Karpas-422 (cell line): Measurements from ENCODE around the gene AWAT1. TPM values are rescaled to one million over a fixed set of nuclear protein-coding genes. Genes with fewer than 3 reads are reported as not detected.

ENCODE experiments used
- DNase-seq: peaks from one replicate; pipeline ENCODE4 v3.0.0-alpha.2; 2015
- H2AFZ ChIP-seq: fragments of 200-600 bp; sonication (generic); 2 replicates; pipeline ENCODE4 v1.6.1; 2014; ENCODE audit warnings: antibody characterized with exemption, low read length, mixed read lengths
- H3K27ac ChIP-seq: fragments of 200-600 bp; sonication (generic); 2 replicates; pipeline ENCODE4 v1.5.1; 2014; ENCODE audit warnings: mild to moderate bottlenecking, low read length, moderate library complexity
- H3K27me3 ChIP-seq: fragments of 200-600 bp; sonication (generic); 2 replicates; pipeline ENCODE4 v1.6.1; 2014; ENCODE audit warnings: low read length, mixed read lengths
- H3K36me3 ChIP-seq: fragments of 200-600 bp; sonication (generic); 2 replicates; pipeline ENCODE4 v1.6.1; 2014; ENCODE audit warnings: low read length, mixed read lengths; ENCODE audit not compliant: insufficient read depth
- H3K4me1 ChIP-seq: fragments of 200-600 bp; sonication (generic); 2 replicates; pipeline ENCODE4 v1.6.1; 2014; ENCODE audit warnings: mild to moderate bottlenecking, low read length, mixed read lengths
- H3K4me2 ChIP-seq: fragments of 200-600 bp; sonication (generic); 2 replicates; pipeline ENCODE4 v1.6.1; 2014; ENCODE audit warnings: low read length, low read depth, mild to moderate bottlenecking; ENCODE audit not compliant: poor library complexity, severe bottlenecking
- H3K4me3 ChIP-seq: fragments of 200-600 bp; sonication (generic); 2 replicates; pipeline ENCODE4 v1.5.1; 2014; ENCODE audit warnings: mild to moderate bottlenecking, antibody characterized with exemption, low read length, mixed read lengths
- H3K79me2 ChIP-seq: fragments of 200-600 bp; sonication (generic); 2 replicates; pipeline ENCODE4 v1.6.1; 2014; ENCODE audit warnings: mild to moderate bottlenecking, low read length, mixed read lengths
- H3K9ac ChIP-seq: fragments of 200-600 bp; sonication (generic); 2 replicates; pipeline ENCODE4 v1.6.0; 2014; ENCODE audit warnings: low read length
- H3K9me2 ChIP-seq: fragments of 200-600 bp; sonication (generic), shearing (Covaris generic); replicated peaks from 2 replicates; pipeline ENCODE4 v1.6.0; 2014; ENCODE audit warnings: mild to moderate bottlenecking, low read length, moderate library complexity; ENCODE audit not compliant: insufficient read depth
- H3K9me3 ChIP-seq: fragments of 300-700, 200-600 bp; sonication (generic); 2 replicates; pipeline ENCODE4 v1.6.1; 2014; ENCODE audit warnings: low read length, mixed read lengths
- H4K20me1 ChIP-seq: fragments of 200-600 bp; sonication (generic); 2 replicates; pipeline ENCODE4 v1.6.1; 2014; ENCODE audit warnings: mild to moderate bottlenecking, antibody characterized with exemption, low read length, low read depth; ENCODE audit not compliant: insufficient read depth
- total RNA-seq: library from RNA; depleted of rRNA; stranded (reverse); fragments of >200 nt; shearing (Covaris generic); gene quantifications from 2 replicates; pipeline ENCODE4 v1.2.3, GENCODE V29; 2014; ENCODE audit warnings: low replicate concordance

AWAT1 gene
- total RNA-seq, 1 experiment from 2014 or later, result not detected

DNA sequence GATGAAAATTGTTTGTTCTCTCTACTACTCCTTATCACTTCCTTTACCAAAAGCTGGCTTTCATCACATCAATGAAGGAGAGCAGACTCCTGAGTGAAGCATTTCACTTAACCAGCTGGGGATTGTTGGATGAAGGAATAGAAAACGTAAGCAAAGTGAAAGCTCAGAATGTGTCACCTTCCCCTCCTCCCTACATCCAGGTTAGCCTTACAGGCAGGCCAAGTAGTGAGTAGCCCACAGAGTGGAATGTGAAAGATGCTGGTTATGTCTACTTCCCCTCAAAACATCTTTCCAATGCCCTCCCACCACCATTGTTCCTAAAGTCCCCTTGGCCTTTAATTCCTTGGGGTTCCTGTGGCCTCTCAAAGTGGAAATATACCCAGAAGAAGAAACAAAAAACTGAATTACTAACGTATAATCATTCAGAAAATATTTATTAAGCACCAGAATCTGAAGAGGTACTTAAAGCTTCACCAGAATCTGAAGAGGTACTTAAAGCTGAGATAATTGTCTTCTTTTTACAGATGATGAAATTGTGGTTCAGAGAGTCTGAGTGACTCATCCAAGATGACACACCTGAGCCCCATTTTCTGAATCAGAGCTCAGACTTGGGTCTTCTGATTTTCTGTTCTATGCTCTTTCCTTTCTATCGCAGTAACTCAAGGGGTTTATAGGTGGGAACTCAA, 19.1 kb downstream of the AWAT1 start:
- Histone ChIP-seq H3K36me3 (no peaks in the 10 kb centered on the region), H3K9me2 (no peaks in the 10 kb centered on the region), H3K9me3 (no peaks in the 10 kb centered on the region), H3K4me1 (no peaks in the 10 kb centered on the region), H2AFZ (no peak overlapping the region), H3K27ac (no peak overlapping the region), H3K27me3 (no peaks in the 10 kb centered on the region), H3K4me2 (no peak overlapping the region), H3K4me3 (no peak overlapping the region), H3K9ac (no peak overlapping the region), H3K79me2 (no peaks in the 10 kb centered on the region), H4K20me1 (no peaks in the 10 kb centered on the region)
- DNase-seq, result no peak

DNA sequence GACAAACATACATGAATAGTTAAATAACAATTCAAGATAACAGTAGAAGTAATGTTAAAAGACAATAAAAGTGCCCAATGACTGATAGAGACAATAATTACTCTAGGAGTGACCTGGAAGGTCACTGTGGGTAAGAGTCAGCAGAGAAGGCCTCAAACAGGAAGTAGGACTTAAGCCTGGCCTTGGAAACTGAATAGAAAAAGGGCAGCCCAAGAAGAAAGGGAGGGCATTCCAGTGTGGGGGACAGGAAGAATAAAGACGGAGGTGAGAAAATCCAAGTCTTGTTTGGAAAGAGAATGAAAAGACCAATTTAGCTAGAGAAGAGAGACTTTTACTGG, 19.6 kb downstream of the AWAT1 start:
- no peak overlapping the region for H3K27ac ChIP-seq
- no peak for DNase-seq
- H3K4me1 ChIP-seq, result no peaks in the 10 kb centered on the region
- H3K9me2 ChIP-seq, result no peaks in the 10 kb centered on the region
- no peak overlapping the region for H2AFZ ChIP-seq
- no peaks in the 10 kb centered on the region for H3K9me3 ChIP-seq
- H3K27me3 ChIP-seq, result no peaks in the 10 kb centered on the region
- H3K79me2 ChIP-seq, result no peaks in the 10 kb centered on the region
- no peaks in the 10 kb centered on the region for H3K36me3 ChIP-seq
- H3K4me2 ChIP-seq, result no peak overlapping the region
- no peak overlapping the region for H3K4me3 ChIP-seq
- no peaks in the 10 kb centered on the region for H4K20me1 ChIP-seq
- no peak overlapping the region for H3K9ac ChIP-seq

DNA sequence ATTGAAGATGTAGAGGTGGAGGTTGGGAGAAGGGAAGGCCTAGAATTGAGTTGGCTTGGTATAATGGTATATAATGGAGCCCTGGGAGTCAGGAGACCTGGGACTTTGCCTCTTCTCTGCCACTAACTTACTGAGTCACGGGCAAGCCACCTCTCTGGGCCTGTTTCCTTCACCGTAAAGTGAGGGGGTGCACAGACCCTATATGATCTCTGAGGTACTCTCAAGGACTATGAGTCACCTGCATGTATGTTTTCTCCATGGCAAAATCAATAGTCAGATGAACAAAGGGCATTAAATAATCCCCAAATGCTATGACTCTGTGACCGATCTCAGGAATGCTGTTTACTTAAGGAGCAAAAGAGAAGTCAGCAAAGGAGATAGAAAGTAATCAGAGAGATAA, 20.5 kb downstream of the AWAT1 start:
- Histone ChIP-seq H3K79me2 (no peaks in the 10 kb centered on the region), H3K9ac (no peak overlapping the region), H3K27me3 (no peaks in the 10 kb centered on the region), H3K9me2 (no peaks in the 10 kb centered on the region), H3K4me3 (no peak overlapping the region), H3K4me1 (no peaks in the 10 kb centered on the region), H3K9me3 (no peaks in the 10 kb centered on the region), H2AFZ (no peak overlapping the region), H3K4me2 (no peak overlapping the region), H4K20me1 (no peaks in the 10 kb centered on the region), H3K36me3 (no peaks in the 10 kb centered on the region), H3K27ac (no peak overlapping the region)
- DNase-seq, result no peak

DNA sequence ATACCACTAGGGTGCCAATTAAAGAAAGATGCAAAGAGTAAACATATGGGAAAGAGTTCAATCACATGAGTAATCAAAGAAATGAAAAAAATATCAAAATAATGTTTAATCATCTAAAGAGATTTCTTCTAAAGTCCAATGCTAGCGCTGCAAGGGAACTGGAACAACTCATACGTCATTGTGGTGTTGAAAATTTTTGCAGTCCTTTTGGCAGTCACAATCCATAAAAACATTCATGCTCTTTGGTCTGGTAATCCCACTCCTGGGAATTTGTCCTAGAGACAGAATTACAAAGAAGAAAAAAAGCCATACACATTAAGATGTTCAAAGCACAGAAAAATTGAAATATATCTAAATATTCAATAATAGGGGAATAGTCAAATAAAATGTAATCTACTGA, 21.0 kb downstream of the AWAT1 start:
- Histone ChIP-seq H3K4me3 (no peak overlapping the region), H2AFZ (no peak overlapping the region)

DNA sequence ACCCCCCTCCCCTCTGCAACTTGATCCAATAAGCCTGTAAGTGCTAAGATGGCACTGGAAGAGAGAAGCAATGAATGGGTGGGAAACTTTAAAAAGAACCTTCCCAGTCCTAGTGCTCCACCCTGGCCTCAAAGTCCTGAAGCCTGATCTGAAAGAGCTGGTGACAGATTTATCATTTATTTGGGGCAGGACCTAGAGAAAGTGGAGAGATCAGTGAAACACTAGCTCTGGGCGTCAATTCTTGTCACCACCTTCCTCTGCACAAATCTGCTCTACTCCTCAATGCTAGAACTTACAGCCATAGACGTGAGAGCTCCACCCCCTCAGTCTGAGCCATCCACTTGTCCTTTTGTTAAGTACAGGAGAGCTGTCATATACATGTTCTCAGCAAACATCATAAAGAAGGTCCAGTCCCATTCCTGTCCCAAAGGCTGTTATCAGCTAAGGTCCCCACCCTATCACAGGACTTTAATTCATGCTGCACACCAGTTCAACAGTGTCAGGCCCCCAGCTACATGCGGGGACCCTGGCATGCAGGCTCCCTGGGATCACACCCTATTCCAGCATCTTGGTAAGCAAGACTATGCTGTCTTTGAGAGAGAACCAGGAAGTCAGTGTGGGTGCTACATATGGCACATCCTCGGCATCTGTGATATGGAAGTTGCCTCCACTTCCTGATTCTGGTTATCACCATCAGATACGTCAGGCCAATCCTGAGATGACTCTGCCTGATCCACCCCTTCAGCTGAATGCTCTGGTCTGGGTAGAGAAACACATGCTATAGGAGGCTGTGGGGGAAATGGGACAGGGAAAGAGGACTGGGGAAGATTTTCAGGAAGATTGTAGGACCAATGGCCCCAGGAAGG, 23.2 kb downstream of the AWAT1 start:
- H3K9ac ChIP-seq, result no peak overlapping the region
- H3K9me3 ChIP-seq, result no peaks in the 10 kb centered on the region
- no peak for DNase-seq
- no peak overlapping the region for H3K4me2 ChIP-seq
- H3K27ac ChIP-seq, result no peak overlapping the region
- no peaks in the 10 kb centered on the region for H3K9me2 ChIP-seq
- no peaks in the 10 kb centered on the region for H3K79me2 ChIP-seq
- no peak overlapping the region for H2AFZ ChIP-seq
- no peaks in the 10 kb centered on the region for H3K4me1 ChIP-seq
- H3K4me3 ChIP-seq, result no peak overlapping the region
- no peaks in the 10 kb centered on the region for H3K27me3 ChIP-seq
- no peaks in the 10 kb centered on the region for H4K20me1 ChIP-seq
- no peaks in the 10 kb centered on the region for H3K36me3 ChIP-seq

More for the DNA sequence above, 21.0 kb downstream of the AWAT1 start:
- H3K27me3 ChIP-seq, result no peaks in the 10 kb centered on the region
- H3K27ac ChIP-seq, result no peak overlapping the region
- H3K4me1 ChIP-seq, result no peaks in the 10 kb centered on the region
- H3K4me2 ChIP-seq, result no peak overlapping the region
- H3K9me3 ChIP-seq, result no peaks in the 10 kb centered on the region
- DNase-seq, result no peak
- H3K9me2 ChIP-seq, result no peaks in the 10 kb centered on the region
- no peak overlapping the region for H3K9ac ChIP-seq
- no peaks in the 10 kb centered on the region for H3K79me2 ChIP-seq
- no peaks in the 10 kb centered on the region for H3K36me3 ChIP-seq
- no peaks in the 10 kb centered on the region for H4K20me1 ChIP-seq

DNA sequence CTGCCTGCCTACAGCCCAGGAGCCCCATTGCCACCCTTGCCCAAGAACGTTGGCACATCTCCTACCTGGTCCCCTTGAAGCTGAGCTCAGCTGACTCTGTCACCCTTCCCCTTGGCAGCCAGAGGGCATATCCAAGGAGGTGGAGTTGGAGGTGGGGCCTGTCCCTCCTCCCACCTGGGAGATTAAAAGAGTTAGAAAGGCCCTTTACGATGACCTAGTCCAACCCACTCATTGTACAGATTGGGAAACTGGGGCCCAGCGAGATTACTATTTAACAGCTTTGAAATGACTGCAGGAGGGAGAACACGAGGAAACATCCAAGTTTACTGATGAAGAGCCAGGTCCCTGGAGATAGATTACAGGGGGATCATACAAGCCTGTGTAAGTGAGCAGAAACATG, 25.6 kb downstream of the AWAT1 start, which contains the start of gene P2RY4:
Gene P2RY4 (minus strand): TSS at position 101 of the 400 bp plus-strand sequence. CDS start 580 bp downstream, outside the sequence.
- no peaks in the 10 kb centered on the region for H3K9me3 ChIP-seq
- DNase-seq, result no peak
- no peak within 1 kb of the TSS for H3K4me3 ChIP-seq
- H4K20me1 ChIP-seq, result no peaks in the 10 kb centered on the region
- H3K4me1 ChIP-seq, result no peaks in the 10 kb centered on the region
- no peak within 1 kb of the TSS for H3K9ac ChIP-seq
- no peak within 1 kb of the TSS for H3K4me2 ChIP-seq
- no peaks in the 10 kb centered on the region for H3K9me2 ChIP-seq
- no peaks in the 10 kb centered on the region for H3K27me3 ChIP-seq
- H3K27ac ChIP-seq, result no peak within 1 kb of the TSS
- H2AFZ ChIP-seq, result no peak within 1 kb of the TSS
- H3K36me3 ChIP-seq, result no peaks in the 10 kb centered on the region
- H3K79me2 ChIP-seq, result no peaks in the 10 kb centered on the region

DNA sequence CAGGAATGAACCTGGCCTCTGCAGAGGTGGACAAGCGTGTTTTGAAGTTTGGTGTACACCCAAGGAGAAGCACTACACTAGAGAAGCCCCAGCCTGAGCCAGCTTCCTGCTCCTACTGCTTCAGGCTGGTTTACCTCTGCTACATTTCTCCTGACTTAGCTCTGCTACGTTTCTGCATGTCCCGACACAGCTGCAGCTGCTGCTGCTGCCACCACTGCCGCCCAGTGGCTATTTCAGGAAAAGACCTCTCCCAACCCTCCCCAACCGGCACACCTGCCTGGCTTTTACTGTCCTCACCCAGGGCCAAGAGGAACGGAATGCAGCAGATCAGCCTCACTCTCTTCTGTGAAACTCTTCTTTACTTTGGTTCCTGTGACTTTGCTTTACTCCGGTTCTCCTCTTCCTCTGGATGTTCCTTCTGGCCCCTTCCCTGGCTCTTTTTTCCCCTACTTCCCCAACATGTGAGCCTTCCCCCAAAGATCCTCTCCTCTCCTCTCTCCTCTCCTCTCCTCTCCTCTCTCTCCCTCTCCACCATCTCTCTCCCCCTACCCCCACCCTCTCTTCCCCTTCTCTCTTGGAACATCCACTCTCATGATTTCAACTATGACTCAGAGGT, 28.6 kb downstream of the AWAT1 start:
- H3K9me3 ChIP-seq, result no peaks in the 10 kb centered on the region
- no peak overlapping the region for H3K4me3 ChIP-seq
- H3K9me2 ChIP-seq, result no peaks in the 10 kb centered on the region
- no peak overlapping the region for H3K9ac ChIP-seq
- H4K20me1 ChIP-seq, result no peaks in the 10 kb centered on the region
- no peaks in the 10 kb centered on the region for H3K36me3 ChIP-seq
- peak; percentile 80 for DNase-seq
- no peaks in the 10 kb centered on the region for H3K27me3 ChIP-seq
- no peaks in the 10 kb centered on the region for H3K4me1 ChIP-seq
- no peak overlapping the region for H3K4me2 ChIP-seq
- no peaks in the 10 kb centered on the region for H3K79me2 ChIP-seq
- H3K27ac ChIP-seq, result no peak overlapping the region
- H2AFZ ChIP-seq, result no peak overlapping the region

DNA sequence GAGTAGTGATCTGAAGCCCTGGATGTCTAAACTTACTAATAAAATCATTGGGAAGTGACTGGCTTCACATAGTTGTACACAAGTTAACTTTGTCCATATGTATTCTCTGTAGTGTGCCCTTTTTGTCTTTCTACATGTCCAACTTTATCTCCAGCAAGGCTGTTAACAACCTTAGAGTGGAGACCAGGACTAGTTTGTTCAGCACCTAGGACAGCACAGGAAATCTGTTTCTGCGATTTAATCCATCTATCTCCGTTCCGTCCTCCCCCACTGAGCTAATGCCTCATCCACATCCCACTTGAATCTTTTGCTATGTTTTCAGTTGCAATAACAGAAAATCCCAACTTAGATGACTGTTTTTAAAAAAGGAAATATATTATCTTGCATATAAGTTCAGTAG, 30.3 kb downstream of the AWAT1 start:
- H3K9ac ChIP-seq, result no peak overlapping the region
- no peak overlapping the region for H2AFZ ChIP-seq
- no peak overlapping the region for H3K4me2 ChIP-seq
- DNase-seq, result no peak
- H3K79me2 ChIP-seq, result no peaks in the 10 kb centered on the region
- no peaks in the 10 kb centered on the region for H3K36me3 ChIP-seq
- H3K4me3 ChIP-seq, result no peak overlapping the region
- no peaks in the 10 kb centered on the region for H3K9me3 ChIP-seq
- H3K27ac ChIP-seq, result no peak overlapping the region
- no peaks in the 10 kb centered on the region for H3K4me1 ChIP-seq
- no peaks in the 10 kb centered on the region for H3K9me2 ChIP-seq
- H3K27me3 ChIP-seq, result no peaks in the 10 kb centered on the region
- no peaks in the 10 kb centered on the region for H4K20me1 ChIP-seq
